ENCODE measurements around the gene NOTO.

DNA sequence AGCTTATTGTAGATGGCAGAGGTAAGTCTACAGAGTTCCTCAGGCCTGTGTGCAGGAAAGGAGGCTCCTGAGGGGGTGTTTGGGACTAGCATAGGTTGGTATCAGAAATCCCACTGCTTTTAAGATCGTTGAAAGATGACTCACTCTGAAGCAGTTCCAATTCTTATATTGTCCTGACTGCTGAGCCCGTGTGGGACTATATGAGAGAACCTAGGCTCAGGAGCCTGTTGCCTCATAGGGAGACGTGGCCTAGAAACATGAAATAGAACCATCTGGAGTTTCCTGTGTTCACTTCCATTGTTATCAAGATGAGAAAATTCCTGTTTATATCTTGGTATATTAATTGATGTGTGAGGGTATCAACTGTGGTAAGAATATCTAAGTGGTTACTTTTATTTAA is 37.4 kb downstream of the NOTO start:
- no peak for TF ChIP-seq POLR2A (IDR thresholded peaks at IDR 0.05; ENCODE audit: low read depth, low read length)
- TF ChIP-seq POLR2AphosphoS5 (IDR thresholded peaks at IDR 0.05; ENCODE audit: low read depth, low read length), result no peak
- no peak for TF ChIP-seq SPI1 (IDR thresholded peaks at IDR 0.05; ENCODE audit: low read depth, low read length)
- TF ChIP-seq TAF1 (IDR thresholded peaks at IDR 0.05; ENCODE audit: low read depth, low read length), result no peak
- no peak for TF ChIP-seq POU2F2 (IDR thresholded peaks at IDR 0.05; ENCODE audit: low read depth, low read length)
- TF ChIP-seq PAX5 (IDR thresholded peaks at IDR 0.05; ENCODE audit: insufficient read depth, low read length, severe bottlenecking), result no peak

Measured in GM12891 (cell line).